GM12891 (cell line): ENCODE data around the gene C16orf92.

Experiments used
- PAX5 ChIP-seq: IDR thresholded peaks from 2 replicates; pipeline ENCODE4 v1.6.1; 2011; ENCODE audit warnings: low read length, moderate library complexity, mild to moderate bottlenecking; ENCODE audit not compliant: insufficient read depth, severe bottlenecking
- POLR2A ChIP-seq: IDR thresholded peaks from 2 replicates; pipeline ENCODE4 v1.6.1; 2011; ENCODE audit warnings: low read depth, low read length, control low read depth
- POLR2AphosphoS5 ChIP-seq: IDR thresholded peaks from 2 replicates; pipeline ENCODE4 v1.6.1; 2011; ENCODE audit warnings: low read depth, low read length, control low read depth
- POU2F2 ChIP-seq: IDR thresholded peaks from 2 replicates; pipeline ENCODE4 v1.6.1; 2011; ENCODE audit warnings: low read depth, mild to moderate bottlenecking, control low read depth, low read length, moderate library complexity
- SPI1 ChIP-seq: IDR thresholded peaks from 2 replicates; pipeline ENCODE4 v1.6.1; 2011; ENCODE audit warnings: low read depth, low read length, control low read depth
- TAF1 ChIP-seq: IDR thresholded peaks from 2 replicates; pipeline ENCODE4 v1.6.1; 2011; ENCODE audit warnings: low read depth, low read length, control low read depth

DNA sequence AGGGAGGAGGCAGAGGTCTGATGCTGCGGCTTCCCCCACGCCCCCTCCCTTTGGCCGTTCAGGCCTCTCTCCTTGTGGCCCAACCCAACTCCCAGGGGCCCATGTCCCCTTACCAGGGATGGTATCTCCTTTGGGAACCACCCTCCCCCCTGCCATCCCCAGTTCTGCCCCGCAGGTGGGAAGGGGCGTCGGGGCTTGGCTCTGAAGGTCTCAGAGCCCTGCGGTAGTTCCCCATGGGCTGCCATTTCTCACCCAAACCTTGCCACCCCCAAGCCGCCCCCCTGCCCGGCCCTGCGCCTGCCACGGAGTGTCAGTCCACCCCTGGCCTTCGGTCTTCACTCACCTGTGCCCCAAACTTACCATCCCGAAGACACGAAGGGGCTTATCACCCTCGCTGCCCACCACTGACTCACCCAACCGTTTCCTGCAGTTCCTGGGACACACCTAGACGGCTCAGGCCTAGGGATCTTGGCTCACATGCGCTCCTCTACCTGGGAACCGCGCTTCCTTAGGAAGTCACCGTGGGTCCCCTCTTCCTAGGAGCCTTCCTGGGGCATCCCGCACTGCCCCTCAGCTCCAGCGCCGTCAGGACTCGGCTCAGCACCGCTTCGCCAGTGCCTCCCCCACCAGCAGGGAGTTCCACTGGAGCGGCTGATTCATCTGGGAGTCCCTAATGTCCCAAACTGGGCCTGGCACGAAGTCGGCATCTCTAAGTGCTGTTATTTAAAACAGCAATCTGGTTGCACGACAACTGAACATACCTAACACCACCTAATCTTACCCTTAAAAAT, 11.1 kb upstream of the C16orf92 start:
- no peak for TF ChIP-seq POLR2AphosphoS5
- no peak for TF ChIP-seq POLR2A
- no peak for TF ChIP-seq POU2F2
- no peak for TF ChIP-seq TAF1
- no peak for TF ChIP-seq SPI1
- TF ChIP-seq PAX5, result no peak
